ELF-1 (cell line): ENCODE measurements around the gene NLRP12.
A peak's percentile ranks its signal among the peaks of the same experiment; 100 is the strongest.
"Not testable (repeated sequence)": the region's sequence is repeated elsewhere in the genome, so short reads cannot be mapped to it uniquely, and the experiment has no call there.

Source experiments
- DNase-seq: peaks from one replicate; pipeline ENCODE4 v3.0.0-alpha.2; 2016; ENCODE audit warnings: low read depth, low spot score

NLRP12 gene

DNA sequence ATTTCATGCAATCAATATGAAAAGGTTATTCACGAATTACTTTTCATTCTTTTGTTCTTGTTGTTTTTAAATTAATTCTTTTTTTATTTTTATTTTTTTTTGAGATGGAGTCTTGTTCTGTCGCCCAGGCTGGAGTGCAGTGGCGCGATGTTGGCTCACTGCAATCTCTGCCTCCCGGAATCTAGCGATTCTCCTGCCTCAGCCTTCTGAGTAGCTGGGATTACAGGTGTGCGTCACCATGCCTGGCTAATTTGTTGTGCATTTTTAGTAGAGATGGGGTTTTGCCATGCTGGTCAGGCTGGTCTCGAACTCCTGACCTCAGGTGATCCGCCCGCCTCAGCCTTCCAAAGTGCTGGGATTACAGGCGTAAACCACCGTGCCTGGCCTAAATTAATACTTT is 16.1 kb upstream of the NLRP12 start:
- not testable (repeated sequence) for DNase-seq

- peak; percentile 30 for DNase-seq
Observed at GRCh38 chr19:53838446-53838845, 14.3 kb upstream of the NLRP12 start.

- peak; percentile 46 for DNase-seq
Observed at GRCh38 chr19:53832861-53833260, 8.7 kb upstream of the NLRP12 start.

DNA sequence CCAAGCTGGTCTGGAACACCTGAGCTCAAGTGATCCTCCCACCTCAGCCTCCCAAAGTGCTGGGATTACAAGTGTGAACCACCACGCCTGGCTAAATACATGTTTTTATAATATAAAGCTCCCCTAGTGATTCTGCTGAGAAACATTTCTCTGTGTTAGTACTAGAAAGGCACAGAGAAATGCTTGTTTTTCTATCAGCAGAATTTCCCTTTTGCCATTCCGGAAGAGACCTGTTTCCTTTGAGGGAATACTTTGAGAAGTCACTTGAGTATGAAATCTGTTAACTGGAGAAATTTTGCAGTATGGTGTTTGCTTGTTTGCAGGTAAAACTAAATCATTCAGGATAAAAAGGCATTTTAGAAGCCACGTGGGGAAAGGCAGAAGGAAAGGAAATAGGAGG is 4.4 kb upstream of the NLRP12 start:
- no peak for DNase-seq

DNA sequence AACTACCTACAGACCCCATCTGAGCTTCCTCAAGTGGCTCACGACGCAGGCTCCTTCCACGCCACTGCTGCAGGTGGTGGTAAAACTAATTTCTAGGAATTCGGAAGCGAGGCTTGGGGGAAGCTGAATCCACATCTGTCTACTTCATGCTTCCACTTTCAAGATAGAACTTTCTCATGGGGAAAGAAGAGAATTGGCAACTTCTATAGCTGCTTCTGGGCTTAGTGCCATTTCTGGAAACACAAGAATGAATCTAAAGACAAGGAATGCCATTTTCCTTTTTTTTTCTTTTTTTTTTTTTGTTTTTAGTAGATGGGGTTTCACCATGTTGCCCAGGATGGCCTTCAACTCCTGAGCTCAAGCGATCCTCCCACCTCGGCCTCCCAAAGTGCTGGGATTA is 2.8 kb upstream of the NLRP12 start:
- DNase-seq: no peak

- DNase-seq: peak; percentile 38
Observed at GRCh38 chr19:53823380-53824120, 564 bp downstream of the NLRP12 start.

- no peak for DNase-seq
Observed at GRCh38 chr19:53819861-53820260, 4.3 kb downstream of the NLRP12 start.

GRCh38 chr19:53818756-53819155 is 5.4 kb downstream of the NLRP12 start:
- peak; percentile 61 for DNase-seq

GRCh38 chr19:53813996-53814395 is 10.1 kb downstream of the NLRP12 start:
- DNase-seq: no peak

GRCh38 chr19:53812335-53812734 is 11.8 kb downstream of the NLRP12 start:
- no peak for DNase-seq

GRCh38 chr19:53810891-53811290 is 13.2 kb downstream of the NLRP12 start:
- DNase-seq: no peak

- DNase-seq: no peak
Observed at GRCh38 chr19:53810187-53810546, 13.9 kb downstream of the NLRP12 start.

DNA sequence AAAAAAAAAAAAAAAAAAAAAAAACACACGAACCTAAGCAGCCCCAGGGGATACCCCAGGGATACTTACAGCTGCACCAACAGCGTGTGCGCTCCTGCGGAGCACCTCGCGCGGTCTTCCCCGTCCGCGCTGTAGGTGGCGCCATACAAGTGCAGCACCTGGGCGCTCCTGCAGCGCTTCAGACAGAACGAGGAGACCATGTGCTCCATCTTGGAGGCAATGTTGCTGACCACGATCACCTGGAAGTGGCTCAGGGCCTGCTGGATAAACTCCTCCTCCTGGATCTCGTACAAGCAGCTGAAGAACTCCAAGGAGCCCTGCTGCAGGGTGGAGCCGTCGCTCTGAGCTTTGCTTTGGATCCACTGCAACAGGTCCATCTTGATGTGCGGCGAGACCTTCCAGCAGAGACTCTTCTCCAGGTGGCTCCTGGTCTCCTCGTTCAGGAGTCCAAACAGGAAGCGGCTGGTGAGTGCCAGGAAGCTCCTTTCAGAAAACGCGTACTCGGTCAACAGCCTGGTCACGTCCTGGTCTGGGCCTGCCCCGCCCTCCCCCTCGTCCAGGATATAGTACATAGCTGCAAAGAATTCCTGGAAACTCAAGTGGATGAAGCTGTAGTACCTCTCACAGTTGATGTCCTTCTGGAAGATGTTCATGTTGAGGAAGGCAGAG is 14.5 kb downstream of the NLRP12 start:
- peak; percentile 87 for DNase-seq

DNA sequence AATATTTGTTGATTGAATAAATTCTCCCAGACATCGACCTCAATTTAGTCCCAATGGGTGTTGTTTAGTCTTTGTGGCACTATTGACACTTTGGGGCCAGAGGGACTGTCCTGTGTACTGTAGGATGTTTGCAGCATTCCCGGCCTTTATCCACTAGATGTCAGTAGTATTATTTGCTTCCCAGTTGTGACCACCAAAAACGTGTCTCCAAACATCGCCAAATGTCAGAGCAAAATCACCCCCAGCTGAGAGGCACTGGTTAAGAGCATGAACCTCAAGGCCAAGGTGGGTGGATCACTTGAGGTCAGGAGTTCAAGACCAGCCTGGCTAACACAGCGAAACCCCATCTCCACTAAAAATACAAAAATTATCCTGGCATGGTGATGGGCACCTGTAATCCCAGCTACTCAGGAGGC is 15.4 kb downstream of the NLRP12 start:
- peak; percentile 61 for DNase-seq

- no peak for DNase-seq
Observed at GRCh38 chr19:53801257-53801656, 22.9 kb downstream of the NLRP12 start.

- DNase-seq: no peak
Observed at GRCh38 chr19:53795019-53795418, 29.1 kb downstream of the NLRP12 start.

GRCh38 chr19:53792721-53793433 is 31.2 kb downstream of the NLRP12 start:
- DNase-seq: peak; percentile 98

GRCh38 chr19:53789708-53790678 is 34.1 kb downstream of the NLRP12 start:
- peak; percentile 63 for DNase-seq

DNA sequence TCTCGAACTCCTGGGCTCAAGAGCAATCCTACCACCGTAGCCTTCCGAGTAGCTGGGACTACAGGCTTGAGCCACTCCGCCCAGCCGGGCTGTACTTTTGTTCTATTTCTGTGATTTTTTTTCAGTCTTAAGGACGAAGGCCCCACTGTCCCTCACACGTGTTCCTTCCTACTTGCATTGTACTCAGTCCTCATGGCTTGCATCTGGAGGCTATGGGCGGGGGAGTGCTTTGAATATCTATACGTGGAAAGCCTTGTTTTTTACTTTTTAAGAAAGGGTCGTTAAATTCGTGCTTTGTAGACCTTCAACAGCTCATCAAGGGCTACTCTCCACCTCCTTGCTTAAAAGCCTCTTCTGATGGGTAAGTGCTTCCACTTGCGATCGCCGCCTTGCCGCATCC is 36.8 kb downstream of the NLRP12 start:
- peak; percentile 73 for DNase-seq

DNA sequence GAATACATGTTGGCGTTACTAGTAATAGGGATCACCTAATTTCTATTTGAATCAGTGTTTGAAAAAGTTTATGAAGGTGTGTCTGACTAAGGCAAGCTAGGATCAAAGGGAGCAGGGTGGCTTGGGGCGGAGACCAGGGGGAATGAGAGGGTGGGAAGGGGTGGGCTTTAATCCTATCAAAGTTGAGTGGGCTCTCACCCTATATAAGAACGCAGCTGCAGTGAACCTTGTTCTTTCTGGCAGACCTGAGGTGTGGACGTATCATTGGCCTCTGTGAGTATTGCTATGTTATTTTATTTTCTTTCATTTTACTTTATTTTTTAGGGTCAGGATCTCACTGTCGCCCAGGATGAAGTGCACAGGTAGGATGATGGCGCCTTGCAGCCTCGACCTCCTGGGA is 37.4 kb downstream of the NLRP12 start:
- DNase-seq: peak; percentile 57

- peak; percentile 69 for DNase-seq
Observed at GRCh38 chr19:53785196-53785889, 38.8 kb downstream of the NLRP12 start.
